ENCODE measurements around the gene SPAG9.

Gene SPAG9

GRCh38 chr17:51029568-51030463, 90.9 kb downstream of the SPAG9 start:
- no peak for DNase-seq

GRCh38 chr17:51029142-51029541, 91.5 kb downstream of the SPAG9 start:
- no peak for DNase-seq

GRCh38 chr17:51028176-51028863, 92.3 kb downstream of the SPAG9 start:
- no peak for DNase-seq

GRCh38 chr17:51018541-51018940, 102.1 kb downstream of the SPAG9 start:
- no peak for DNase-seq

- no peak for DNase-seq
These were observed 103.4 kb downstream of the SPAG9 start for GRCh38 chr17:51017270-51017669.

GRCh38 chr17:51016099-51016498, 104.6 kb downstream of the SPAG9 start:
- DNase-seq = no peak

GRCh38 chr17:51015145-51015558, 105.5 kb downstream of the SPAG9 start:
- no peak for DNase-seq

- no peak for DNase-seq
These were observed 106.5 kb downstream of the SPAG9 start for GRCh38 chr17:51014129-51014528.

GRCh38 chr17:51013322-51013721, 107.3 kb downstream of the SPAG9 start:
- DNase-seq = no peak

- DNase-seq = no peak
These were observed 108.1 kb downstream of the SPAG9 start for GRCh38 chr17:51012538-51012937.

- DNase-seq = no peak
These were observed 110.4 kb downstream of the SPAG9 start for GRCh38 chr17:51010173-51010675.

- DNase-seq = no peak
These were observed 114.1 kb downstream of the SPAG9 start for GRCh38 chr17:51006601-51007000.

- DNase-seq = no peak
These were observed 114.9 kb downstream of the SPAG9 start for GRCh38 chr17:51005768-51006167.

GRCh38 chr17:51004249-51004648, 116.4 kb downstream of the SPAG9 start:
- no peak for DNase-seq

- no peak for DNase-seq
These were observed 119.6 kb downstream of the SPAG9 start for GRCh38 chr17:51000835-51001638.

- DNase-seq = no peak
These were observed 125.0 kb downstream of the SPAG9 start for GRCh38 chr17:50995668-50996067.

- no peak for DNase-seq
These were observed 127.1 kb downstream of the SPAG9 start for GRCh38 chr17:50993544-50993943.

GRCh38 chr17:50989149-50989548, 131.5 kb downstream of the SPAG9 start:
- DNase-seq = no peak

GRCh38 chr17:50988427-50988826, 132.2 kb downstream of the SPAG9 start:
- no peak for DNase-seq

- no peak for DNase-seq
These were observed 133.5 kb downstream of the SPAG9 start for GRCh38 chr17:50986989-50987660.

GRCh38 chr17:50981279-50981678, 139.4 kb downstream of the SPAG9 start:
- no peak for DNase-seq

GRCh38 chr17:50979524-50979927, 141.1 kb downstream of the SPAG9 start:
- no peak for DNase-seq

Data from SIG-M5 (cell line).